ENCODE measurements around the gene SWAP70. TPM values are rescaled to one million over a fixed set of nuclear protein-coding genes. Genes with fewer than 3 reads are reported as not detected.

The SWAP70 gene
- total and polyA plus RNA-seq, 2 of the 13 experiments (the other 11 are each of a cell fraction or from before 2014, with no cell fraction given), result 4.6 to 8.7 TPM

- TF ChIP-seq SMARCE1 (IDR thresholded peaks at IDR 0.05; ENCODE audit: borderline replicate concordance) (no peak), HOXD1 (CRISPR knock-in tag; IDR thresholded peaks at IDR 0.05) (no peak), ZNF274 (CRISPR knock-in tag; IDR thresholded peaks at IDR 0.05) (no peak), ZNF260 (CRISPR knock-in tag; IDR thresholded peaks at IDR 0.05; ENCODE audit: borderline replicate concordance, low read depth) (no peak), ZNF737 (CRISPR knock-in tag; IDR thresholded peaks at IDR 0.05; ENCODE audit: borderline replicate concordance) (no peak)
Measured at GRCh38 chr11:9651481-9651880, 12.4 kb upstream of the SWAP70 start (continued).

- H3K27me3 ChIP-seq (ENCODE audit: control insufficient read depth in 1 of 2, insufficient read depth in 2 of 2, low read length in 2 of 2), result no peaks in the 10 kb centered on the region
- H3K79me2 ChIP-seq (ENCODE audit: insufficient read depth, low read length), result no peaks in the 10 kb centered on the region
- in situ Hi-C loops (cut with HindIII; ENCODE audit: extremely low pct_ligation_motif_present, low pct_unique_long_range_greater_than_20kb), result no loop called here
- FAIRE-seq (no peak), DNase-seq (ENCODE audit: low spot score) (no peak), ATAC-seq (no peak)
- no peak overlapping the region for H3K27ac ChIP-seq (ENCODE audit: extremely low read length, insufficient read depth, low read length)
- H2AFZ ChIP-seq (ENCODE audit: low read length), result no peak overlapping the region
- H3K9me3 ChIP-seq (ENCODE audit: low read length), result no peaks in the 10 kb centered on the region
- ChIA-PET CTCF (ENCODE audit: low intra/inter-chr PET ratio, low total read pairs) (no interaction called here), POLR2A (no interaction called here)
- H3K4me1 ChIP-seq (ENCODE audit: insufficient read depth, low read length), result peaks cover 2% of the 10 kb centered on the region
- no peaks in the 10 kb centered on the region for H4K20me1 ChIP-seq (ENCODE audit: insufficient read depth, low read length)
- BruUV-seq (replicated peaks), result no TSS peak
- no peak overlapping the region for H3K4me2 ChIP-seq (ENCODE audit: low read depth, low read length)
- no peak for TF ChIP-seq ZMYM4 (CRISPR knock-in tag; IDR thresholded peaks at IDR 0.05)
- no peak for TF ChIP-seq ZNF496 (CRISPR knock-in tag; IDR thresholded peaks at IDR 0.05; ENCODE audit: insufficient replicate concordance)
- H3K4me3 ChIP-seq (replicated peaks in 1 of 3; ENCODE audit: insufficient read depth in 1 of 3, low read depth in 2 of 3, low read length in 3 of 3), result no peak overlapping the region
- no peak overlapping the region for H3K9ac ChIP-seq (ENCODE audit: insufficient read depth, low read depth, low read length)
- intact Hi-C loops (cut with micrococcal nuclease; ENCODE audit: unreplicated experiment), result no loop called here
- no peaks in the 10 kb centered on the region for H3K36me3 ChIP-seq (replicated peaks in 1 of 2; ENCODE audit: control insufficient read depth in 1 of 2, insufficient read depth in 2 of 2, low read length in 2 of 2)
Measured at GRCh38 chr11:9651899-9652748, 11.8 kb upstream of the SWAP70 start.

GRCh38 chr11:9653871-9654270 lies 10.0 kb upstream of the SWAP70 start:
- no TSS peak for BruUV-seq (replicated peaks)
- Histone ChIP-seq H3K9ac (ENCODE audit: insufficient read depth, low read depth, low read length) (no peak overlapping the region), H3K9me3 (ENCODE audit: low read length) (no peaks in the 10 kb centered on the region), H2AFZ (ENCODE audit: low read length) (no peak overlapping the region), H3K4me1 (ENCODE audit: insufficient read depth, low read length) (peaks cover 19% of the 10 kb centered on the region), H3K27ac (ENCODE audit: extremely low read length, insufficient read depth, low read length) (no peak overlapping the region), H3K27me3 (ENCODE audit: control insufficient read depth in 1 of 2, insufficient read depth in 2 of 2, low read length in 2 of 2) (no peaks in the 10 kb centered on the region), H3K4me3 (replicated peaks in 1 of 3; ENCODE audit: insufficient read depth in 1 of 3, low read depth in 2 of 3, low read length in 3 of 3) (no peak overlapping the region), H4K20me1 (ENCODE audit: insufficient read depth, low read length) (no peaks in the 10 kb centered on the region), H3K36me3 (replicated peaks in 1 of 2; ENCODE audit: control insufficient read depth in 1 of 2, insufficient read depth in 2 of 2, low read length in 2 of 2) (no peaks in the 10 kb centered on the region), H3K79me2 (ENCODE audit: insufficient read depth, low read length) (no peaks in the 10 kb centered on the region), H3K4me2 (ENCODE audit: low read depth, low read length) (no peak overlapping the region)
- DNase-seq (ENCODE audit: low spot score) (no peak), ATAC-seq (no peak), FAIRE-seq (no peak)
- ChIA-PET POLR2A (no interaction called here), CTCF (ENCODE audit: low intra/inter-chr PET ratio, low total read pairs) (no interaction called here)
- in situ Hi-C loops (cut with HindIII; ENCODE audit: extremely low pct_ligation_motif_present, low pct_unique_long_range_greater_than_20kb), result no loop called here
- 25% methylated on average over 2 of the region's 2 CpGs for WGBS (ENCODE audit: low lambda C conversion rate)
- intact Hi-C loops (cut with micrococcal nuclease; ENCODE audit: unreplicated experiment), result no loop called here
- TF ChIP-seq ZNF674 (CRISPR knock-in tag; IDR thresholded peaks at IDR 0.05; ENCODE audit: low read depth) (no peak), GATAD1 (CRISPR knock-in tag; IDR thresholded peaks at IDR 0.05) (no peak), ATM (IDR thresholded peaks at IDR 0.05; ENCODE audit: borderline replicate concordance) (no peak), NFATC3 (CRISPR knock-in tag; IDR thresholded peaks at IDR 0.05) (no peak), FOXA3 (CRISPR knock-in tag; IDR thresholded peaks at IDR 0.05) (no peak), NCOA2 (CRISPR knock-in tag; IDR thresholded peaks at IDR 0.05) (no peak), CEBPZ (IDR thresholded peaks at IDR 0.05; ENCODE audit: low read length) (no peak), DR1 (CRISPR knock-in tag; IDR thresholded peaks at IDR 0.05) (no peak), CHD4 (IDR thresholded peaks at IDR 0.05; ENCODE audit: borderline replicate concordance, low read length) (no peak)
